CD4-positive, alpha-beta T cell treated with Interleukin-15 for 1 hour (primary cell): ENCODE measurements around the gene ESD.
A peak's percentile ranks its signal among the peaks of the same experiment; 100 is the strongest.
"Not testable (repeated sequence)": the region's sequence is repeated elsewhere in the genome, so short reads cannot be mapped to it uniquely, and the experiment has no call there.

ENCODE experiments used
- DNase-seq: peaks from one replicate; pipeline ENCODE4 v3.0.0-alpha.2; 2020

Gene ESD, protein sequence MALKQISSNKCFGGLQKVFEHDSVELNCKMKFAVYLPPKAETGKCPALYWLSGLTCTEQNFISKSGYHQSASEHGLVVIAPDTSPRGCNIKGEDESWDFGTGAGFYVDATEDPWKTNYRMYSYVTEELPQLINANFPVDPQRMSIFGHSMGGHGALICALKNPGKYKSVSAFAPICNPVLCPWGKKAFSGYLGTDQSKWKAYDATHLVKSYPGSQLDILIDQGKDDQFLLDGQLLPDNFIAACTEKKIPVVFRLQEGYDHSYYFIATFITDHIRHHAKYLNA

DNA sequence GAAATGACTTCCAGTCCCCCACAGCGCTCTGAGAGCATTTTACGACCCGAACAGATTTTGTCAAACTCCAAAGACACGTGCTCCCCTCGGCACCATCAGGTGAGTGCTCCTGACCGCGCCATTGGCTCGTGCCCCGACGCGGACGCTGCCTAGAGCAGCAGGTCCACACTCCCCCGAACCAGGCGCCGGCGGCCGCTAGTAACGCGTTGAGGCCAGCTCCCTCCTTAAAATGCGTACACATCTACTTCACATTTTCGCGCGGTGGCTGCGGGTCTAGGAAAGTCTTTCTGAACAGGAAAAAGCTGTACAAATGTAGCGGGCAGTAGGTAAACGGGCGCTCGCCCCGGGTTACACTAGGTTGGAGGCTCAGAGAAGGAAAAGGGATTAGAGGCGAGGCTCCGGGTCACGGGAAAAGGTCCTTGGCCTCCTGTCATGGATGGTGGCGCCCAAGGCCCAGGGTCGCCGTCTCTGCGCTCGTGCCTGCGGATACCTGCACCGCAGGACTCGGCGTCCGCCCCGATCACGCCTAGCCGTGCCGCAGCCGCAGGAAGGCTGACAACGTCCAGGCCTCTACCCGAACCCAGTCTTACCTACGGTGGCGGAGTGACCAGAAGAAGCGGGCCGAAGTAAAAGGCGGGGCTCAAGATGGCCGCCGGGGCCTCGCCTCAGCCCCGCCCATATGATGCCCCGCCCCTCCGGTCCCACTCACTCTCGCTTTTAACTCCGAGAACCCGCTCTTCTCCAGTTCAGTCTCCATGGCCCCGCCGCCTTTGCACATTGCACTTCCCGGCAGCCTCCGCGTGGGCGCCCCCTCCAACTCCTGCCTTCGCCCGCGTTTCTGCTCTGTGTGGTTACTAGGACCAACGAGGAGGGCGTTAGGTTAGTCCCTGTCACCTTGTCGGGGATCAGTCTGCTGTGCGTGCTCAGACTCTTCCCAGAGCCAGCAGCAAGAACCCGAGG is at the start of gene ESD:
TSS of gene ESD (minus strand) at position 647 of the 960 bp plus-strand sequence. CDS start 5,748 bp downstream, outside the sequence.
- peak; percentile 88 for DNase-seq

GRCh38 chr13:46846726-46847125 is 49.8 kb upstream of the ESD start:
- no peak for DNase-seq

- no peak for DNase-seq
Observed at GRCh38 chr13:46845146-46845545, 48.2 kb upstream of the ESD start.

DNA sequence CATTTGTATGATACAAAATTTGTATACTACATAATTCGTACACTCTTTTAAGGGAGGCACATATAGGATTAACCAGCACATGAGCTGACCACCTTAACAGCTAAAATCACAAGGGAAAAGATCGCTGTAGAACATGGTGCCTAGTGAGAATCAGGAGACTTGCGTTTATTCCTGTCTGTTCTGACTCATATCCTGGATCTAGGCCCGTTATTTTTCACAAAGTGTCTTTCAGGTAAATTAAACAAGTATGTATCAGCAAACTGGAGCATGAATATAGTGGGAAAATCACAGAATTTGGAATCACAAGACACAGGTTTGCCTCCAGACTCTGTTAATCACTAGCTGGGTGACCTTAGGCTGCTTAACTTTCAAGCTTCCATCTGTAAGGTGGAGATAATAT is 47.5 kb upstream of the ESD start:
- DNase-seq = no peak

- DNase-seq = no peak
Observed at GRCh38 chr13:46839399-46839798, 42.4 kb upstream of the ESD start.

GRCh38 chr13:46834657-46835056 is 37.7 kb upstream of the ESD start:
- DNase-seq = no peak

DNA sequence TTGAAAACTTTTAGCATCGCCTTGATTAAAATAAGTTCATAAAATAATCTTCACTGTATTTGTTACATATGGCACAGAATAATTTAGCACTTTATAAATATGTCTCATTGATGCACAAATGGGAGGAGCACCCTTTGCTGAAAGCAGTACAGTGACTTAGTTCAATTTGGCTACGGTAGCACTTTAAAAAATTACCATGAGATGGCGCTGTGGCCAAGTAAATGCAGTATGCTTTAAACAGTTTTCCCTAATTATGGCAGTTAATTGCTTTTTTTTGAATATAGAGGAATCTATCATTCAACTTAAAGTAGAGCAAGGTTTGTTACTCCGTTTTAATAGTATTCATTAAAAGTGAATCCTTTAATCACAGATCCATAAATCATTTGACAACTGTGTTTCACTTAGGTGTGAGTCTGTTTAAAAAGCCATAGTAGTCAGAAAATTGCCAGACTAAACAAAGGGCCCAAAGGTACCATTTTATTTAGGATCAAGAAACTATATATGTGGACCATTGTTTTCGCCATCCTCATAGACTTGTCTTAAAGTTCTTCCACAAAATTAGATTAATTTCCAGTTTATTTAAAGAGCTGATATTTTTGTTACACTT is 34.7 kb upstream of the ESD start:
- peak; percentile 21 for DNase-seq

- no peak for DNase-seq
Observed at GRCh38 chr13:46830405-46831005, 33.5 kb upstream of the ESD start.

GRCh38 chr13:46822551-46822950 is 25.6 kb upstream of the ESD start:
- no peak for DNase-seq

- DNase-seq = no peak
Observed at GRCh38 chr13:46817838-46818476, 21.0 kb upstream of the ESD start.

- no peak for DNase-seq
Observed at GRCh38 chr13:46817095-46817494, 20.1 kb upstream of the ESD start.

DNA sequence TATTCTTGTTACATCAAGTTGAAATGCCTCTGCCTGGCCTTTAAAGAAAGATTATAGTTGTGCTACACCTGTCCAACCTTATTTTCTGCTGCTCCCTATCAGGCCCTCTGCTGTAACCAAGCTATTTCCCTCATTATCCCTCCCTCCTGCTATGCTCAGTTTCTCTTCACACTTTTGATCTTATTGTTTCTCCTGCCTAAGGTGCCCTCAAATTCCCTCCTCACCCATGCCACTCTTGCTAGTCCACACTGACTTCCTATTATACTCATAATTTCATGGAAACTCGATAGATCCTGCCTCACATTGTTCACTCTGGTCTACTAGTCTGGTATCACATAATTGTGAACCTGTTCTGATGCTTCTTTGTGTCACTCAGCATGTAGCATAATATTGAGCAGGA is 19.4 kb upstream of the ESD start:
- DNase-seq = no peak

DNA sequence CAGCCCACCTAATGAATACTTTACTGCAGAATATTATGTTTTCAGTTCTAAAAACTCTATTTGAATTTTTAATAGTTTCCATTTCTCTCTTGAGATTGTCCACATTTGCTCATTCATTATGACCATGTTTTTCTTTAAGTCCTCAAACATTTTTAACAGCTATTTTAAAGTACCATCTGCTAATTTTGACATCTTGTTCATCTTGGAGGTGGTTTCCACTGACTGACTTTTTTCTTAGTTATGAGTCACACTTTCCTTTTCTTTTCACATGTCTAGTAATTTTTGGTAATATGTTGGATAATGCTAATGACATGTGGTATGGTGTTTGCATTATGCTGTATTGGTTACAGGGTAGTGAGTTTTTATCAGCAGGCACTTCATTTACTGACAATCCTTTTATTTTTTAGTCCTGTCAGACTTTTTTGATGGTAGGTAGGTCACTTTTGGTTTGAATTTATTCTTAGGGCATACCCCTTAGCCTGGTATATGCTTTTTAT is 15.4 kb upstream of the ESD start:
- no peak for DNase-seq

GRCh38 chr13:46810440-46810839 is 13.5 kb upstream of the ESD start:
- DNase-seq = no peak

GRCh38 chr13:46804921-46805320 is 8.0 kb upstream of the ESD start:
- DNase-seq = not testable (repeated sequence)

DNA sequence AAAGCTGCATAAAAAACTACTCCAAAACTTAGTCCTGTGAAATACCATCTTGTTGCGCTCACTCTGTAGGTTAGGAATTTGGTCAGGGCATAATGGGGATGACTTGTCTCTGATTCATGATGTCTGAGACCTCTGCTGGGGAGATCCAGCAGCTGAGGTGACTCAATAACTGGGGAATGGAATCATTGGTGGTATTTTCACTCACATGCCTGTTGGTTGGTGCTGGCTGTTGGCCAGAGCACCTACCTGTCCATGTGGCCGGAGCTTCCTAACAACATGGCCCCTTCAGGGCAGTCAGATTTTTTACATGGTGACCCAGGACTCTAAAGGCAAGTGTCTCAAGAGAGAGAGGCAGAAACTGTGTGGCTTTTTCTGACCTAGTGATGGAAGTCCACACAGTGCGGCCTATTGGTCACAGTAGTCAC is 7.4 kb upstream of the ESD start:
- DNase-seq = no peak

DNA sequence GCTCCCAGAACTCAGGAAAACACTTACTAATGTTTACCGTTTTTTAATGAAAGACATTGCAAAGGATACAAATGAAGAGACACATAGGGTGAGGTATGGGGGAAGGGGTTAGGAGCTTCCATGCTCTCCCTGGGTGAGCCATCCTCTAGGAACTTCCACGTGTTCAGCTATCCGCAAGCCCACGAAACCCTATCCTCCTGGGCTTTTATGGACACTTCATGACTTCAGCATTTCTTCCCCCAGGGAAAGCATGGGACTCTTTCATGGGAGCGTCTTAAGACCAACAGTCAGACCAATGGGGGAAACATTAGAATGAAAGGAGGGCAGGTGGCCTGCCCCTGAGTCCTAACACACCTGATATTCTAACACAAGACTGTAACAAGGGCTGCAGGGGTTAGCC is 6.6 kb upstream of the ESD start:
- DNase-seq = no peak

DNA sequence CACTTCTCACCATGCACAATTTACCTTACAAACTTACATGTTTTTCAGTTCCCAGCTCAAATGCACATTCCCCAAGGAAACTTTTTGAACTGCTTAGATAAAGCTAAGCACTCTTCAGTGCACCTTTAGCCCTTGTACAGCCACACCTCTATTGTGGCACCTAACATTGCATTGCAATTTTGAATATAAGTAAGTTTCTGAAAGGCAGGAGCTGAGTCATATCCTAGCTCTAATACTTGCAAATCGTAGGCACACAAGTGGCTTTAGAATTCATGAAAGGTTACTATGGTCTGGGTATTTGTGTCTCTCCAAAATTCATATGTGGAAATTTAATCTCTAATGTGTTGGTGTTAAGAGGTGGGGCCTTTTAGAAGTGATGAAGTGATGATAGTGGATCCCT is 4.9 kb upstream of the ESD start:
- DNase-seq = no peak

DNA sequence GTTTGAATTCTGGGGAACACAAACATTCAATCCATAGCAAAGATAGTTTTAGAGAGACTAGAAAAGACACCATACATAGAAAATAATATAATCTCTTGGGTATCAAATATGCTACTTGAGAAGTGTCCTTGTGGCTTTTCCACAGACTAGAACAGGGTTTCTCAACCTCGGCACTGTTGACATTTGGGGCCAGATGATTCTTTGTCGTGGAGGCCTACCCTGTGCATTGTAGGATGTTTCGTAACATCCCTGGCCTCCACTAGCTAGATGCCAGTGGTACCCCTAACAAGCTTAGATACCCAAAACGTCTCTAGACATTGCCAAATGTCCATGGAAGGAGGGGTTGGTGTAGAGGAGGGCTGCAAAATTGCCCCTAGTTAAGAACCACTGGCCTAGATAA is 2.2 kb upstream of the ESD start:
- no peak for DNase-seq

DNA sequence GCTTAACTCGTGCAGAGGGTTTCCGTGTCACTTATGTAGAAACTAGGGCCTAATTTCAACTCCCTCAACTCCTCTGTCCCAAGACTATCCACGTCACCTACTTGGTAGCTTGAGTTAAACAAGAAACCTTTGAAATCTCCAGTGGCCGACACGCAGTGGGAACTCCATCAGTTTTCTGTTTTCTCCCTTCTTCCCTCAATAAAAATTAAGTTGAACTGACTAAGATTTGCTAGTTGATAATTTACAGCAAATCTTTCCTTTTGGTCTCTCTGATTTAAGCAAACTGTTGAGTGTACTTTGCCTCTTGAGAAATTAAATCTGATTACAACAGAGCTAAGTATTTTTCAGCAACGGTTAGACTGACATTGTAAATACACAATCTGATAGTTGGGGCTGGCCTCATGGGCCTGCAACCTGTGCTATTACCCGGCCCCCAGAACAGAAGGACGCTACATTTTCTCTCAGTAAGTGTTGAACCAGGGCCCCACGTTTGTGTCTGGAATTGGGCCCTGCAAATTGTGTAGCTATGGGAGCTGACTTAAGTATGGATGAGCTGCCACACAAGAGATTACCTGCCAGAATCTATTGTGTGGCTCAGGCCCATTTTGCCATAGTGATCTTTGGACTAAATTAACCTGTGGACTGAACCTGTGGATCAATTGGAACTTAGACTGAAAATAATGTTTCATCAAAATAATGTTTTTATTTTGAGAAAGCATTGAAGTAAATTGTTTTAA is 708 bp upstream of the ESD start:
- no peak for DNase-seq

- no peak for DNase-seq
Observed at GRCh38 chr13:46796129-46796514, 839 bp downstream of the ESD start.

DNA sequence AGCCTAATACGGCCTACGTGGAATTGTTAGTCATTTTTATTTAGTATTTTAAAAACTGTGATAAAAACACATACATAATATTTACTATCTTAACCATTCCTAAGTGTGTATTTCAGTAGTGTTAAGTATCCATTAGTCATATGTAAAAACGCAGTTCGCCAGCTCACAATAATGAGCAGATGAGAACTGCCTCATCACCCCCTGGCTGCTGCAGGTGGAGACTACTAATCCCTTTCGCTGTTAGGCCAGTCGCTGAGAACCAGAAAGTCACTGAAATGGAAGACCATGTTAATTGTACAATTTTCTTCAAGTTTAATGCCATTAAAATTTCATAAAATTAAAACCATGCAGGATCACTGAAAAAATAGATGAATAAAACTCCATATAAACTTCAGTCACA is 1.6 kb downstream of the ESD start:
- DNase-seq = no peak
